Thyroid gland (tissue), 4 donors: ENCODE data around the gene EFNA5.

Source experiments
- CTCF ChIP-seq, 6 experiments: fragments of 200-600 bp in 3 of 6; fragments of 450-650 bp in 3 of 6; sonication (generic) in 3 of 6; IDR thresholded peaks; one replicate each; pipeline ENCODE4 v1.5.1; 2016 to 2019; ENCODE audit warnings: antibody characterized with exemption in 6 of 6, mild to moderate bottlenecking in 2 of 6, inconsistent platforms in 1 of 6, moderate library complexity in 1 of 6
- POLR2A ChIP-seq, 2 donors: fragments of 450-650 bp; IDR thresholded peaks; one replicate each; pipeline ENCODE4 v1.6.1; 2017; ENCODE audit warnings: antibody characterized with exemption in 2 of 2, mild to moderate bottlenecking in 2 of 2, moderate library complexity in 1 of 2

GRCh38 chr5:107719034-107719606 is 48.4 kb upstream of the EFNA5 start:
- TF ChIP-seq CTCF (IDR thresholded peaks at IDR 0.05) (no peak), POLR2A (IDR thresholded peaks at IDR 0.05) (no peak)
